A673 (cell line): ENCODE results near the gene GCN1. TPM values are rescaled to one million over a fixed set of nuclear protein-coding genes. Genes with fewer than 3 reads are reported as not detected.

Source experiments
- BruUV-seq: library from RNA; stranded (reverse); fragments of 400-500 nt; replicated peaks from 2 replicates; lab custom pipeline; 2021; lab: Mats Ljungman, UMichigan
- CTCF ChIA-PET: fragments of 300-600 bp; sonication (Branson Sonifier 250); formaldehyde crosslinking; loops from one replicate; lab custom pipeline; 2022; ENCODE audit warnings: antibody characterized with exemption; lab: Charles Lee
- POLR2A ChIA-PET: fragments of 300-600 bp; sonication (Branson Sonifier 250); formaldehyde crosslinking; loops from one replicate; lab custom pipeline; 2022; ENCODE audit warnings: antibody characterized with exemption; ENCODE audit not compliant: low non-redundant PET; lab: Charles Lee
- DNase-seq: peaks from one replicate; pipeline ENCODE4 v3.0.0-alpha.2; 2015; ENCODE audit warnings: low spot score
- H3K27ac ChIP-seq: fragments of 200-600 bp; sonication (generic); 2 replicates; pipeline ENCODE4 v1.5.1; 2016; ENCODE audit warnings: mixed run types, low read depth, mild to moderate bottlenecking, mixed read lengths, antibody characterized with exemption, low read length; ENCODE audit not compliant: poor library complexity, severe bottlenecking
- H3K27me3 ChIP-seq: fragments of 200-600 bp; sonication (generic); replicated peaks from 2 replicates; pipeline ENCODE4 v1.6.1; 2017; ENCODE audit warnings: mixed run types, low read depth, mild to moderate bottlenecking, mixed read lengths, antibody characterized with exemption, low read length; ENCODE audit not compliant: insufficient read depth, poor library complexity
- H3K36me3 ChIP-seq: fragments of 200-600 bp; sonication (generic); 2 replicates; pipeline ENCODE4 v1.6.1; 2016; ENCODE audit warnings: mixed run types, mild to moderate bottlenecking, mixed read lengths, antibody characterized with exemption, low read length; ENCODE audit not compliant: insufficient read depth, poor library complexity, severe bottlenecking
- H3K4me1 ChIP-seq: fragments of 200-600 bp; sonication (generic); 2 replicates; pipeline ENCODE4 v1.6.1; 2017; ENCODE audit warnings: mixed run types, mild to moderate bottlenecking, mixed read lengths, antibody characterized with exemption, low read length; ENCODE audit not compliant: insufficient read depth, poor library complexity, severe bottlenecking
- H3K4me3 ChIP-seq: fragments of 200-600 bp; sonication (generic); 2 replicates; pipeline ENCODE4 v1.5.1; 2016; ENCODE audit warnings: low read depth, mixed run types, mild to moderate bottlenecking, mixed read lengths, low read length; ENCODE audit not compliant: poor library complexity, severe bottlenecking
- H3K9me3 ChIP-seq: fragments of 200-600 bp; sonication (generic); 2 replicates; pipeline ENCODE4 v1.6.1; 2016; ENCODE audit warnings: mixed run types, low read depth, mild to moderate bottlenecking, mixed read lengths, antibody characterized with exemption, low read length; ENCODE audit not compliant: poor library complexity, severe bottlenecking
- EZH2 ChIP-seq: fragments of 200-600 bp; sonication (generic); IDR thresholded peaks from 2 replicates; pipeline ENCODE4 v1.6.1; 2017; ENCODE audit warnings: borderline replicate concordance, low read depth, mild to moderate bottlenecking, mixed read lengths, antibody characterized with exemption, low read length; ENCODE audit not compliant: poor library complexity, severe bottlenecking
- intact Hi-C: fragments of 100-400 bp; cut with micrococcal nuclease; formaldehyde crosslinking; loops from one replicate; pipeline ENCODE4 v1.10.0; 2022; ENCODE audit not compliant: unreplicated experiment
- total RNA-seq: library from RNA; stranded (reverse); gene quantifications from 2 replicates; pipeline ENCODE4 v1.2.3, GENCODE V29; 2021
- TF ChIP-seq, protein P1 (sequence below): fragments of 300-800, 200-600 bp; sonication (generic); conservative IDR thresholded peaks from 2 replicates; pipeline ENCODE4 v1.5.1; 2017; ENCODE audit warnings: low read depth, mild to moderate bottlenecking, antibody characterized with exemption, low read length, moderate library complexity, mixed read lengths

Gene GCN1
- total RNA-seq, 1 experiment from 2014 or later, result 129 TPM

DNA sequence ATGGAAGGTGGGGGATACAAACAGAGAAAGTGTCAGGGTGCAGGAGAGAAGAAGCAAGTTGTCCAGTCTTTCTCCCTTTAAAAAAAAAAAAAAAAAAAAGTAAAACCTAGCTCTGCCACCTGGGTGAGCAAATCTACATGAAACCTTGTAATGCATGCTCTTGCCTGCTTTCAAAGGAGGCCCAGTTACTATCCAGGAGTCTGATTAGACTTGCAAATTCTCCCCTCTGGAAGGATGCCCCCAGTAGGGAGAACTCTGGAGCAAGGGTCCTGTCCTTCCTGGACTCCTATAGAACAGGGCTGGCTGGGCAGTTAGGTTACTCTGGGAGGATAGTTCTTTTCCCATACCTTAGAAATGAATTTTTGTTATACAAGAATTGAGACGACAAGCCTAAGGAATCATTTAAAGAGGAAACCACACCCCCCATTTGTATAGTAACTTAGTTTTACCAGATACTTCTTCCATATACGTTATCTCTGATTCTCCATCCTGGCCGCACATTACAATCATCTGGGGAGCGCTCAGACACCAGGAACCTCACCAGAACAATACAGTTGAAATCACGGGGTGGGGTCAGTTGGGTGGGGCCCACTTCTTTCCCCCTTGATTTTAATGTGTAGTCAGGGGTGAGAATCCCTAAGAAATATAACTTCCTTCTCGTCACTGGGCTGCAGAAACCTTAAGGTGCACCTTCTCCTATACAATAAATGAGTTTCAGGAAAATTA is 108.4 kb downstream of the GCN1 start:
- BruUV-seq, result TSS peak; percentile 78
- ChIA-PET CTCF (interaction anchor here (0.7 to 1.0 kb wide), 2 partner anchors 142 to 601 kb away, joined by 3 read pairs; partner anchors contain the start of gene MLEC), POLR2A (interaction anchor here (0.6 kb wide), 1 partner anchor 690 kb away, joined by 4 read pairs; no protein-coding TSS in a partner anchor)
- TF ChIP-seq EZH2, result no peak
- TF ChIP-seq, protein P1, sequence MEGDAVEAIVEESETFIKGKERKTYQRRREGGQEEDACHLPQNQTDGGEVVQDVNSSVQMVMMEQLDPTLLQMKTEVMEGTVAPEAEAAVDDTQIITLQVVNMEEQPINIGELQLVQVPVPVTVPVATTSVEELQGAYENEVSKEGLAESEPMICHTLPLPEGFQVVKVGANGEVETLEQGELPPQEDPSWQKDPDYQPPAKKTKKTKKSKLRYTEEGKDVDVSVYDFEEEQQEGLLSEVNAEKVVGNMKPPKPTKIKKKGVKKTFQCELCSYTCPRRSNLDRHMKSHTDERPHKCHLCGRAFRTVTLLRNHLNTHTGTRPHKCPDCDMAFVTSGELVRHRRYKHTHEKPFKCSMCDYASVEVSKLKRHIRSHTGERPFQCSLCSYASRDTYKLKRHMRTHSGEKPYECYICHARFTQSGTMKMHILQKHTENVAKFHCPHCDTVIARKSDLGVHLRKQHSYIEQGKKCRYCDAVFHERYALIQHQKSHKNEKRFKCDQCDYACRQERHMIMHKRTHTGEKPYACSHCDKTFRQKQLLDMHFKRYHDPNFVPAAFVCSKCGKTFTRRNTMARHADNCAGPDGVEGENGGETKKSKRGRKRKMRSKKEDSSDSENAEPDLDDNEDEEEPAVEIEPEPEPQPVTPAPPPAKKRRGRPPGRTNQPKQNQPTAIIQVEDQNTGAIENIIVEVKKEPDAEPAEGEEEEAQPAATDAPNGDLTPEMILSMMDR, result no peak
- H3K9me3 ChIP-seq, result no peaks in the 10 kb centered on the region
- H3K4me3 ChIP-seq, result peak overlapping the region; percentile 43
- no peak for DNase-seq
- H3K27ac ChIP-seq, result peak overlapping the region; percentile 69
- intact Hi-C loops, result loop anchor here (2.0 kb wide), 1 partner anchor 97 kb away; the partner anchor contains the start of gene BICDL1
- peaks cover 28% of the 10 kb centered on the region for H3K4me1 ChIP-seq
- no peaks in the 10 kb centered on the region for H3K27me3 ChIP-seq
- H3K36me3 ChIP-seq, result no peaks in the 10 kb centered on the region

DNA sequence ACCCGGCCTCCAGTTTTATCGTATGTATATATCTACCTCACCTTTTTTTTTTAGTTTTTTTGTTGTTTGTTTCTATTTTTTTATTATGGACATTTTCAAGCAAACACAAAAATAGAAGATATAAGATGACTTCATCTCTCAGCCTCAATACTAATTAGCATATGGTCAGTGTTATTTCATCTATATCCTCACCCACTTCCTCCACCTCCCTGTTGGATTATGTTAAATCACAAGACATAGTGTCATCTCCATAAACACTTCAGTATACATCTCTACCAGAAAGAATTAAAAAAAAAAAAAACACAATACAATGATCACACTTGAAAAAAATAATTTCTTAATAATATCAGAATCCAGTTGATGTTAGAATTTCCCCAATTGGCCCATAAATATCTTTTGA is 112.9 kb downstream of the GCN1 start:
- Histone ChIP-seq H3K4me3 (no peak overlapping the region), H3K4me1 (peaks cover 6% of the 10 kb centered on the region), H3K36me3 (no peaks in the 10 kb centered on the region), H3K27me3 (no peaks in the 10 kb centered on the region), H3K9me3 (no peaks in the 10 kb centered on the region), H3K27ac (no peak overlapping the region)
- no TSS peak for BruUV-seq
- CTCF ChIA-PET, result no interaction called here
- POLR2A ChIA-PET, result no interaction called here
- intact Hi-C loops, result no loop called here
- TF ChIP-seq, protein P1, result no peak
- TF ChIP-seq EZH2, result no peak
- DNase-seq, result no peak

DNA sequence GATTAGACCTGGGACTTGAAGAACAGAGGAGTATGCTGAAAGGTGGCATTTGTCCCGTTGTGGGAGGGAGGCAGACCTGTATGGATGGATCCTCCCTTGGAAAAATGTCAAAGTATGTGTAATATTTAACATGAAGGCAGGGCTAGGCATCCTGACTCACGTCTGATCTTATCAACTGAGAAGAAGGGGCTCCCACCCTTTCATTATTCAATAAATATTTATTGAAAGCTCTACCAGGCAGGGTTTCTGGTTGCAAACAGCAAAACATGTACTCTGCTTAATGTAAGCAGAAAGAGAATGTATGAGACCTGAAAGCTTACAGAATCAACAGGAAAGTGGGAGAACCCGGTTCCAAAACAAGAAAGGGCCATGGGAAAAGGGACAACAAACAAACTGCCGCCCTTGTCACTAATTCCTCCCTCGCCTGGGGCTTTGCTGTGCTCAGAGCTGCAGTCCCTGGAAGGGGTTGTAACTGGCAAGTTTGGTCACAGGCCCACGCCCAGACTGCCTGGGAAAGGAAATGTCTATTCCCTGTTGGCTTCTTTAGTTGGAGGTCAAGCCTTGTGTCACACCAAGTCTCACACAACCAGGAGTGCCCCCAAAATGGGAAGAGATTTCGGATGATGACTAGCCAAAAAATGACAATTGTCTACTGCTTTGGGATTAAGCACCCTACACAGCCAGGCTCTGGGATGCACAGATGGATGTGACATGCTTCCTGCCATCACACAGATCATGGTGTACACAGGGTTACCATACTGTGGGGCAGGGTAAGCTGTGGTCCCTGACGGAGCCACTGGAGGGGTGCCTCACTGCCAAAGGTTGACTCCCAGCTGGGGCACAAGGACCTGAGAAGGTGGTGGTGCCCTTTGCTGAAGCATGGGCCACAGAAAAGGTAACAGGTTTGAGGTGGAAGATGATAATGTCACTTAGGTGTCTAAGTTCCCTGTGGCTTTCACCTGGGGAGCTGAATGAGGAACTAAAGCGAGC is 114.8 kb downstream of the GCN1 start:
- ChIA-PET CTCF (no interaction called here), POLR2A (no interaction called here)
- H3K36me3 ChIP-seq, result no peaks in the 10 kb centered on the region
- H3K4me1 ChIP-seq, result no peaks in the 10 kb centered on the region
- H3K27me3 ChIP-seq, result no peaks in the 10 kb centered on the region
- H3K4me3 ChIP-seq, result no peak overlapping the region
- DNase-seq, result no peak
- no peak overlapping the region for H3K27ac ChIP-seq
- no TSS peak for BruUV-seq
- intact Hi-C loops, result no loop called here
- H3K9me3 ChIP-seq, result no peaks in the 10 kb centered on the region
- TF ChIP-seq, protein P1, result no peak
- TF ChIP-seq EZH2, result no peak
